ENCODE measurements around the gene NFKBIZ.

The NFKBIZ gene

GRCh38 chr3:101848754-101849713 lies at the start of gene NFKBIZ:
Gene NFKBIZ (plus strand): TSS chr3:101849514. CDS start chr3:101849629, 115 bp downstream.
- peak; percentile 83 to 86 for DNase-seq (ENCODE audit: low read depth in 1 of 2, low spot score in 1 of 2)

DNA sequence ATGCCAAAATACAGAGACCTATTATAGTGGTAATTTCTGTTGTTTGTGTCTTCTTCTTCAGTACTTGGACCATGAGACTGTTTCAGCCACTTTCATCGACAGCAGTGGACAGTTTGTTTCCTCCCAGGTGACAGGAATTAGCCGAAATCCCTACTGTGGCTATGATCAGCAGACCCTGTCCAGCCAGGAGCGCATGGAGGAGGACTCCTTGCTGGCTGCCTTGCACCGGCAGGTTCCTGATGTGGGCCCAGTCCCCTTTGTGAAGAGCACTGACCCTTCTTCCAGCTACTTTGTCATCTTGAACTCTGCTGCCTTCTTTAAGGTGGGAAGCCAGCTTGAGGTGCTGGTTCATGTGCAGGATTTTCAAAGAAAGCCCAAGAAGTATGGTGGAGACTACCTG lies 48.1 kb upstream of the NFKBIZ start:
- no peak for DNase-seq (ENCODE audit: low read depth in 1 of 2, low spot score in 1 of 2)

GRCh38 chr3:101802179-101802578 lies 47.1 kb upstream of the NFKBIZ start:
- DNase-seq (ENCODE audit: low read depth in 1 of 2, low spot score in 1 of 2): no peak

- DNase-seq (ENCODE audit: low read depth in 1 of 2, low spot score in 1 of 2): peak in 1 of 2 donors; percentile 70
These were observed 46.0 kb upstream of the NFKBIZ start for GRCh38 chr3:101803173-101803782.

DNA sequence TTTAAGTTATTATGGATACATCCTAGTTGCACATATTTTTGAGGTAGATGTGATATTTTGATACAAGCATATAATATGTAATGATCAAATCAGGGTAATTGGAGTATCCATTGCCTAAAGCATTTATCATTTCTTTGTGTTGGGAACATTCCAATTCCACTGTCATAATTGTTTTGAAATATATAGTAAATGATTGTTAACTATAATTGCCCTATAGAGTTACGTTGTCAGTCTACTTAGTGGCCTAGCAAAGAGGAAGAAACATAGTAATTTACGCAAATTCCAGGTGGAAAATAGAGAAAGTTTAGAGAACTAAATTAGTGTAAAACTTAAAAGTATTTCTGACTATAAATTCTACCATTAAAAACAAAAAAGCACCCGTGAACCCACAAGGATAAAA lies 45.4 kb upstream of the NFKBIZ start:
- no peak for DNase-seq (ENCODE audit: low read depth in 1 of 2, low spot score in 1 of 2)

- no peak for DNase-seq (ENCODE audit: low read depth in 1 of 2, low spot score in 1 of 2)
These were observed 42.8 kb upstream of the NFKBIZ start for GRCh38 chr3:101806491-101806890.

DNA sequence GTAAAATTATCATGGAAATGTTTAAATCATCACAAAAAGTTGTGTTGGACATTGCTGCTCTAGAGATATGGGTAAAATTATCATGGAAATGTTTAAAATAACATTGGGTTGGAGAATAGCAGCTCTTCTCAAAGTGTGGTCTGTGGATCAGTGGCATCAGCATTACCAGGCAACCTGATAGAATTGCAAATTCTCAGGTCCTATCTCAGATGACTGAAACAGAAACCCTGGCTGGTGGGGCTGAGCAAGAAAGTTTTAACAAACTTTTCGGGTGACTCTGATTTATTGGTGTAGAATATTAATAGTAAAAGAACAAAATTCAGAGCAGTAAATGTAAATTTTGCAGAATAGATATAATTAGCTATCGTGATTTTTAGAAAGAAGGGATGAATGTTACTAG lies 41.4 kb upstream of the NFKBIZ start:
- no peak for DNase-seq (ENCODE audit: low read depth in 1 of 2, low spot score in 1 of 2)

DNA sequence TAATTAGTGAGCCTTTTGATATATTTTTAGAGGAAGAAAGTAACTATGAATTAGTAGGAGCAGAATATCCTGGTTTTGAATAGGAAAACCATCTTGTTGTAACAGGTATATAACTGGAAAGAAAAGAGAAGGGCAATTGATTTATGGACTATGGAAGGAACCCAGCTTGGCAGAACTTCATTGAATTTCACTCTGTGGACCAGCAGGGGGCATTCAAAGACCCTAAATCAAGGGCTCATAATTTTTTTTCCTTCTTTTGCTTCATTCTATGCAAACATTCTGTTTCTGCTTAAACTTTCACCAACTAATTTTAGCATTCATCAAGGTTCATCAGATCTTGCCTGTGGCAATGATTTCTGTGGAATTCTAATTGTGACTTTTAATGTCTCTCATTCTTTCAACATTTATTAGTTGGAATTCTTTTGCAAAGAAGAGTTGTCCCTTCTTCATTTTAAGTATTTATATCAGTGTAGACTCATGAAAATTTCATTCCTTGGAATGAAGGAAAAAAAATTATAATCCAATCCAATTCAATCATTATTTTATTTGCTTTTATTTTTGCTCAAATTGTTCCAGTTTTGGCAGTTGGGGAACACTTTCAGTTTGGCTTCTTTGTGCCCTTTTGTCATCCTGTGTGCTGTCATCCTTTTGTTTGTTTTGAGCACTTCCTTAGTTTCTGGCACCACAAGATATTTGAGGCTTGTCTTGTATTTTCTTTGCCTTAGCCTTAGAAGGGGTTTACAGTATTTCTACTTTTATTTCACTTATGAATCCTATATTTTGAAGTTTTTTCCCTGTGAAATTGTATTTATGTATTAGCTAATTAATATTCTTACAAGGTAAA lies 39.9 kb upstream of the NFKBIZ start:
- DNase-seq (ENCODE audit: low read depth in 1 of 2, low spot score in 1 of 2): peak in 1 of 2 donors; percentile 27

GRCh38 chr3:101810022-101810418 lies 39.3 kb upstream of the NFKBIZ start:
- DNase-seq (ENCODE audit: low read depth in 1 of 2, low spot score in 1 of 2): no peak

DNA sequence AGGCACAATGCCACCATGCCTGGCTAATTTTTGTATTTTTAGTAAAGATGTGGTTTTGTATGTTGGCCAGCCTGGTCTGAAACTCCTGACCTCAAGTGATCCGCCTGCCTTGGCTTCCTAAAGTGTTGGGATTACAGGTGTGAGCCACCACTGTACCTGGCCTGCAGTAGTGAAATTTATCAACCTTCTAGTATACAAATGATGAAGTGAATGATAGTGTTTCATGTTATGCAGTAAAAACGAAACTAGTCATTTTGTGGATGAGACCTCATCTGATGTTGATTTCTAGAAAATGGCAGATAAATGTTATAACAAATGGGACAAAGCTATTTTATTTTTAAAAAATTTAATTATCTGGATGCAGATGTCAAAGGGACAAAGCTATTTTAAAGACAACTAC lies 37.4 kb upstream of the NFKBIZ start:
- DNase-seq (ENCODE audit: low read depth in 1 of 2, low spot score in 1 of 2): no peak

GRCh38 chr3:101812895-101813294 lies 36.4 kb upstream of the NFKBIZ start:
- no peak for DNase-seq (ENCODE audit: low read depth in 1 of 2, low spot score in 1 of 2)

DNA sequence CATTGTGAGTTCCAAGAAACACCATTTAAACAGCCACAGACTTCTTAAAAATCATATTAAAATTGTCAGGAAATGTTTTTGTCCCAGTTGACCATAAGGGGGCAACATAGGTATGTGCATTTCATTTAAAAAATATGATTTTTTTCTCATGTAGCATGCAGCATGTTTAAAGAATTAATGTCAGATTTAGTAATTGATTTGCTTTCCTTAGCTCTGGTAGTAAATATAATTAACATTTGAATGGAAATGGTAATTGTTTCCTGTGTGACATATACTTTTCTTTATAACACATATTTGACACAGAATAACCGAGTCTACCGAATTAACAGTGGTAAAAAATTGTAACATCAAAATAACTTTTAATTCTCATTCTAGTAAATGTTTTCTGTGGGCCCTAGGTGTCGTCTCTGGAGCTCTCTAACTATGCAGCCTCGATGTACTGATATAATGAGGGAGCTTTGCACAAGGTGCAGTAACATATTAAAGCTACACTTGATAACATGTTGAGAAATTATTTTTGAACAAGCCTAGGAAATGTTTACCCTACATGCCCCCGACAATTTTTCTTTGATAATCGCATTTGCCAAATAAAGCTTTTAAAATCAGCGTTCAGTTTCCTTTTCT lies 35.4 kb upstream of the NFKBIZ start:
- no peak for DNase-seq (ENCODE audit: low read depth in 1 of 2, low spot score in 1 of 2)

DNA sequence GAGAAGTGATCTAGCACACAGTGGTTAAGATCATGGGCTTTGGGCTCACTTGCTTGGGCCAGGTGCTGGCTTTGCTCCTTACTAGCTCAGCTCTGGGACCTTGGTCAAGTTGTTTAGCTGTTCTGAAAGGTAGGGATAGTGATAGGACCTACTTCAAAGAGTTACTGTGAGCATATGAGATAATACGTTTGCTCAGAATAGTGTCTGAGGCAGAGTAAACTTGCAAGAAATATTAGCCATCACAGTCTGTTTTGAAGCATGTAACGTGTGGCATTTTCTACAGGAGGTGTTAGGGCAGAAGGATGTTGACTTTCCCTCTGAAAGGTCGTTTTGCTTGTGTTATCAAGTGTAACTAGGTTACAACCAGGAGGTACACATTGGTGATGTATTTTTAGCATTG lies 34.5 kb upstream of the NFKBIZ start:
- DNase-seq (ENCODE audit: low read depth in 1 of 2, low spot score in 1 of 2): no peak

- DNase-seq (ENCODE audit: low read depth in 1 of 2, low spot score in 1 of 2): no peak
These were observed 32.8 kb upstream of the NFKBIZ start for GRCh38 chr3:101816215-101817149.

DNA sequence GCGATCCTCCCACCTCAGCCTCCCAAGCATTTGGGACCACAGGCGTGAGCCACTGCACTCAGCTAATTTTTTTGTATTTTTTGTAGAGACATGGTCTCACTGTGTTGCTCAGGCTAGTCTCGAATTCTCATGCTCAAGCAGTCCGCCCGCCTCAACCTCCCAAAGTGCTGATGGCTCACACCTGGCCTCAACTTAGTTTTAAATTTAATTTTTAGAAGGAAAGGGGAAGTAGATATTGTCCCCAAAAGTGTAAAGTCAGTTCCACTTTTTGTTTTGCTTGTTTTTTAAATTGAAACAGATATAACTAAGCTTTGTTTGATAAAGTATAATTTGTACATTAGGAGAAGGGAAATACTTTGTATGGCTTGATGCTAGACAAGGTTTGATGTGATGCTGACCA lies 31.3 kb upstream of the NFKBIZ start:
- DNase-seq (ENCODE audit: low read depth in 1 of 2, low spot score in 1 of 2): no peak

GRCh38 chr3:101819649-101820206 lies 29.6 kb upstream of the NFKBIZ start:
- no peak for DNase-seq (ENCODE audit: low read depth in 1 of 2, low spot score in 1 of 2)

DNA sequence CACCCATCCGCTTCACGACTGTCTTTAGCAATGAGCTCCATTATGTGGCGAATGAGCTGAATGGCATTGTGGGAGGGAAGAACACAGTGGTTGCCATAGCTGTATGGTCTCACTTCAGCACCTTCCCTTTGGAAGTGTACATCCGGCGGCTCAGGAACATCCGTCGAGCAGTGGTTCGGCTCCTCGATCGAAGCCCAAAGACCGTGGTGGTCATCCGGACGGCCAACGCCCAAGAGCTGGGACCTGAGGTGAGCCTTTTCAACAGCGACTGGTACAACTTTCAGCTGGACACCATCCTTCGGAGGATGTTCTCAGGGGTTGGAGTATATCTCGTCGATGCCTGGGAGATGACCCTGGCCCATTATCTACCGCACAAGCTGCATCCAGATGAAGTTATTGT lies 27.8 kb upstream of the NFKBIZ start:
- DNase-seq (ENCODE audit: low read depth in 1 of 2, low spot score in 1 of 2): no peak

DNA sequence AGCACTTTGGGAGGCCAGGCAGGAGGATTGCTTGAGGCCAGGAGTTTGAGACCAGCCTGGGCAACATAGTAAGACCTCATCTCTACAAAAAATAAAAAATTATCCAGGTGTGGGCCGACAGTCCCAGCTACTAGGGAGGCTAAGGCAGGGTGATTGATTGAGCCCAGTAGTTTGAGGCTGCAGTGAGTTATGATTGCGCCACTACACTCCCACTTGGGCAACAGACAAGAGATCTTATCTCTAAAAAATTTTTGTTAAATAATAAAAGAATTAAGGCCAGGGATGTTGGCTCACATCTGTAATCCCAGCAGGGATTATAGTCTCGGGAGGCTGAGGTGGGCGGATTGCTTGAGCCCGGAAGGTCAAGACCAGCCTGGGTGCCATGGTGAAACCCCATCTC lies 25.8 kb upstream of the NFKBIZ start:
- no peak for DNase-seq (ENCODE audit: low read depth in 1 of 2, low spot score in 1 of 2)

GRCh38 chr3:101824702-101825101 lies 24.6 kb upstream of the NFKBIZ start:
- no peak for DNase-seq (ENCODE audit: low read depth in 1 of 2, low spot score in 1 of 2)

All from activated CD4-positive, alpha-beta T cell treated with anti-CD3 and anti-CD28 coated beads, Interleukin-2, amount 50 U/mL, for 24 hours (primary cell).